Islet of Langerhans (tissue), 1 donor: ENCODE results near the gene CLEC4G.
"Not testable (repeated sequence)": the region's sequence is repeated elsewhere in the genome, so short reads cannot be mapped to it uniquely, and the experiment has no call there.

Source experiments
- FAIRE-seq: peaks from one replicate; lab custom pipeline; 2011; peaks lifted over from hg19 to GRCh38; lab: Jason Lieb, UNC

The CLEC4G gene

GRCh38 chr19:7746306-7746705, 14.4 kb upstream of the CLEC4G start:
- FAIRE-seq = not testable (repeated sequence)

- no peak for FAIRE-seq
These were observed 13.2 kb upstream of the CLEC4G start for GRCh38 chr19:7744871-7745650.

- FAIRE-seq = no peak
These were observed 12.4 kb upstream of the CLEC4G start for GRCh38 chr19:7744199-7744786.

GRCh38 chr19:7743425-7743841, 11.5 kb upstream of the CLEC4G start:
- FAIRE-seq = no peak

GRCh38 chr19:7742991-7743390, 11.1 kb upstream of the CLEC4G start:
- no peak for FAIRE-seq

GRCh38 chr19:7742575-7742974, 10.7 kb upstream of the CLEC4G start:
- no peak for FAIRE-seq

GRCh38 chr19:7740682-7741054, 8.8 kb upstream of the CLEC4G start:
- no peak for FAIRE-seq

GRCh38 chr19:7739801-7740681, 8.1 kb upstream of the CLEC4G start:
- no peak for FAIRE-seq

- FAIRE-seq = no peak
These were observed 7.4 kb upstream of the CLEC4G start for GRCh38 chr19:7739211-7739755.

- no peak for FAIRE-seq
These were observed 6.1 kb upstream of the CLEC4G start for GRCh38 chr19:7738023-7738422.

GRCh38 chr19:7737215-7737614, 5.3 kb upstream of the CLEC4G start:
- no peak for FAIRE-seq

- FAIRE-seq = no peak
These were observed 4.2 kb upstream of the CLEC4G start for GRCh38 chr19:7736148-7736547.

GRCh38 chr19:7734220-7735203, 2.6 kb upstream of the CLEC4G start:
- FAIRE-seq = no peak

GRCh38 chr19:7733376-7733775, 1.5 kb upstream of the CLEC4G start:
- no peak for FAIRE-seq

- FAIRE-seq = no peak
These were observed 295 bp downstream of the CLEC4G start for GRCh38 chr19:7731615-7732014.

- no peak for FAIRE-seq
These were observed 703 bp downstream of the CLEC4G start for GRCh38 chr19:7731218-7731595.

- no peak for FAIRE-seq
These were observed 1.4 kb downstream of the CLEC4G start for GRCh38 chr19:7730286-7731217.

GRCh38 chr19:7729831-7730285, 2.1 kb downstream of the CLEC4G start:
- FAIRE-seq = no peak

GRCh38 chr19:7729211-7729610, 2.7 kb downstream of the CLEC4G start:
- no peak for FAIRE-seq

- no peak for FAIRE-seq
These were observed 6.1 kb downstream of the CLEC4G start for GRCh38 chr19:7725791-7726190.
